Panc1 (cell line): ENCODE data around the gene CTDP1.

Experiments used
- CTCF ChIP-seq: fragments of 450-650 bp; IDR thresholded peaks from 2 replicates; pipeline ENCODE4 v1.5.1; 2017; ENCODE audit warnings: mild to moderate bottlenecking
- POLR2AphosphoS5 ChIP-seq: IDR thresholded peaks from 2 replicates; pipeline ENCODE4 v1.6.1; 2012; ENCODE audit warnings: mild to moderate bottlenecking, low read depth, low read length, moderate library complexity
- REST ChIP-seq, 2 experiments: IDR thresholded peaks; 2 replicates each; pipeline ENCODE4 v1.6.1; 2011 to 2012; ENCODE audit warnings: low read depth in 2 of 2, control low read depth in 1 of 2, low read length in 1 of 2, mild to moderate bottlenecking in 1 of 2, moderate library complexity in 1 of 2; ENCODE audit not compliant: insufficient read depth in 1 of 2

GRCh38 chr18:79717555-79718074, 38.0 kb downstream of the CTDP1 start:
- TF ChIP-seq CTCF = no peak
- no peak for TF ChIP-seq POLR2AphosphoS5
- no peak for TF ChIP-seq REST (IDR thresholded peaks at IDR 0.05; ENCODE audit: insufficient read depth in 1 of 2, low read depth in 2 of 2, low read length in 1 of 2)
